SKM-1 treated with dmso at 0.1 percent for 144 hours (cell line): Measurements from ENCODE around the gene EIF4E2.
"Not testable (repeated sequence)": the region's sequence is repeated elsewhere in the genome, so short reads cannot be mapped to it uniquely, and the experiment has no call there.

Experiments
- DNase-seq: peaks from one replicate; lab custom pipeline; 2025; ENCODE audit not compliant: unreplicated experiment; lab: John Stamatoyannopoulos, UW

EIF4E2 gene

DNA sequence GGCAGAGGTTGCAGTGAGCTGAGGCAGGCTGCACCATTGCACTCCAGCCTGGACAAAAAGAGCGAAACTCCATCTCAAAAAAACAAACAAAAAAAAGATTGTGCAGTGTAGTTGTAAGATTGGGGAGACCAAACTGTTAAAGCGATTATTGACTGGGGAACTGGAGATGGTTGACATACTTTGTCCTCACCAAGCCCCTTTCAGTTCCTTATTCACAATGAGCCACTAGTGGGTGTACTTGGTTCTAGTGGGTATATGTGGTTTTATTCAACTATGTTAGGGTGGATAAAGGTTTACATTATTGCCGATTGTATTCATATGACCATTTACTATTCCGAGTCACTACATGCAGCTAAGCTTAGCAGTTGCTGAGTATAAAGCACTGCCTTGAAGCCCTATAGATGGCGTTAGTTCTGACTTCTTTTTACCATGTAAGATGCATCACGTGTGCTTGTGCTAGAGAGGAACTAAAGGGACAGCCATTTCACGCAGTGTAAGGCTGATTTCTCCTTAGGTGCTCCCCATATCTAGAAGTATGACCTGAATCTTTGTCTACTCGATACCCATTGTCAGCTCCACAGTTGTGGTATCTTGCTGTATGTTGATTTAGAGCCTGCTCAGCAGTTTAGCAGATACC, 12.1 kb downstream of the EIF4E2 start:
- DNase-seq, result no peak

DNA sequence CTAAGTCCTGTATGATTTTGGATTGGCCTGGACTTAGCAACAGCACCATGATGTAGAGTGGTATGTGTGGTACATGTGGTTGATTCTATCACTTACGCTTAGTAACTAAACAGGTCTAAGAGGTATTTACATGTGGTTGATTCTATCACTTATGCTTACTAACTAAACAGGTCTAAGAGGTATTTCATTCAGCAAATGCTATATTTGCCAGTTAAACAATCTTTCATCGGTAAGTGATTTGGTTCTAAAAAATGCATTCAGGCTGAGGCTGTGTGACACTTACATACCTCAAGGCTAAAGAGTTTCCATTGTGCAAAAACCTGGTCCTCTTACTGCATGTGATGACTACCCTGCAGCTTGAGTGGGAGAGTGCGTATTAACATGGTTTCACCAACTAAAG, 13.1 kb downstream of the EIF4E2 start:
- no peak for DNase-seq

DNA sequence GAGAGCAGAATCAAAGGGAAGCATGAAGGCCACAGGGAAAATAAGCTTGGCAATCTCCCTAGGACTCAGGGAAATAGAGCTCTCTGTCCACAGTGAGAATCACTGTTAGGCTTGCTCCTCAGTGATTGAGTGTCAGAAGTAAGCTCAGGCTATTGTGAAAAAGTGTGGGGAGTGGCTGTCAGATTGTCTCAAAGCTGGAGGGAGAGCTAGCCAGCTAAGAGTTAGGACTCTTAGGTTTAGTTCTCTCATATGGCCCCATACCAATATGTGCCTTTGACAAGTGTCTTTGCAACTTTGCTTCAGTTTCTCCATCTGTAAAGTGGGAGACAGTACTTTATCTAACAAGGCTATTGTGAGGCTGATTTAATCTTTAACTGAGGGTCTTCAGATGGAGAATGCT, 17.2 kb downstream of the EIF4E2 start:
- DNase-seq, result no peak

- no peak for DNase-seq
These were observed 17.7 kb downstream of the EIF4E2 start for GRCh38 chr2:232568161-232568560.

- DNase-seq, result no peak
These were observed 19.1 kb downstream of the EIF4E2 start for GRCh38 chr2:232569541-232569940.

- not testable (repeated sequence) for DNase-seq
These were observed 20.0 kb downstream of the EIF4E2 start for GRCh38 chr2:232570481-232570880.

DNA sequence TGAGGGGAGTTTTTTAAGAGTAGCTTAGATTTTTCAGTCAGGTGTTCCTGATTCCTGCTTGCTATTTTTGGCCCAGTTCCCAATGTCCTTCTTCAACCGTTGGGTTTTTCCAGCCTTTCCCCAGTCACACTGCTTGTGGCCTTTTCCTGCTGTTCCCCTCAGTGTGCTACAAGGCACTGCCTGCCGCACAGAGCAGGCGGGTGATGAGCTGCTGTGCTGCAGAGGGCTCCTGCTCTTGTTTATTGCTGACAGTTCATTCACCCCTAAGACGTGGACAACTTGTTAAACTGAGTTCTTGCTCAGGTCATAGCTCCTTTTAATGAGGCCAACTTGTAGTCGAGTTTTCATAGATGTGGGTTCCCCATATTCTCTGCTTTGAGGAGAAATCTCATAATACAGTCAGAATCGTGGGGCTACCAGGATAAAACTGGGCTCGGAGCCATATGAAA, 20.6 kb downstream of the EIF4E2 start:
- no peak for DNase-seq

- DNase-seq, result no peak
These were observed 22.6 kb downstream of the EIF4E2 start for GRCh38 chr2:232573042-232573441.

DNA sequence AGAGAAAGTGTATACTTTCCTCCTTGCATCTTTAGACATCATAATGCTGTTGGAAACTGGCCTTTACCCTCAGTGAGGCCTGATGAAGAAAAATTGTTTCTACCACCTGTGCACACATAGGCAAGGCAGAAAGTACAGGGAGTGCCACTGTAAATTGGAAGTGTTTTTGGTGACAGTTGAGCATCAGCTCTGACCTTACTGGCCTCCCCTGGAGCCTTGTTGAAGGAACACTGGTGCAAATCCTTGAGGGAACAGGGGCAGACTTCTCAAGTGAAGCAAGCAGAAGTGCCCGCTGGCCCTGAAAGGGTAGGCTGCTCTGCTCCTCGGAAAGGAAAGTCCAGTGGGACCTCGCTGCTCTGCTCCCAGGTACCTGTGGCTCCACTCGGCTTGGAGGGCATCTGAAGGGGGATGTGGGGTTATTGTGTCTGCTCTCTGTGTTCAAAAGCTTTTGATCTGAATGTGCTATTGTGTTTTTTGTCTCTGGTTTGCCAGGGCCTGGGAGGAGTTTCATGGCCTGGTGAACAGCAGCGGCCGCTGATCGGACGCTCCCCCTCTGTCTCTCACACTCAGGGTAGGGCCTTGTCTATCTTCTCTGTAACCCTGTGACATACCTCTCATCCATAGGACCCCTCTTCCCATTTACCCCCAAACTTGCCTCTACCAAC, 23.4 kb downstream of the EIF4E2 start:
- no peak for DNase-seq

DNA sequence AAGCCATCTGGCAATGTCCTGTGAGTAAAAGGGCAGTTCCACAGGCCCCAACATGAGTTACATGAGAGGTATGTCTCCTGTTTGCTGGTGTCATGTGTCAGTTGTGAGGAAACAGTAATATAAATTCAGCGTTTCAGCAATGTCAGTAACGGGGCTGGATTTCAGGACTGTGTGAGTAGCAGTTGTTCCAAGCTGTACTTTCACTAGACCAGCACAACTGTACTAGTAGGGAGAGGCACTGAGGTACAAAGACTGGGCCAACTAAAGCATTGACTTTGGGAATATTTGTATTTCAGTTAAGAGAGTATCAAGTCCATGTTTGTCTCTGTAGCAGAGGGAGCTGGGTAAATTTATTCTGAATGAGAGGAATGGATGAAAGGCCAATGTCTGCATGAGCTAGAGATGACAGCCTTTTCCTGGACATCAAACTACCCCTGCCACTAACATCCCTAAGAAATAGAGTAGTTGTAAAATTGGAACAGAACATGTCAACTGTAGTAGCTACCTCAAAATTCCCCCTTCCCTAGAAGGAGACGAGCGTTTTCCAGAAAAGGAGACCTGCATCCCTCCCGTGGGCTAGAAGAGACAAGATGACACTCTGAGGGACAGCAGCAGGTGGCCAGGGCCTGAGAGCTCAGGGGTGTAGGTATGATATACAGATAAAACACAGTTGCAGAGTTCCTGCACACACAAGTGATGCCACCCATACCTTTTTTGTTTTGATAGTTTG, 24.4 kb downstream of the EIF4E2 start:
- DNase-seq, result no peak

DNA sequence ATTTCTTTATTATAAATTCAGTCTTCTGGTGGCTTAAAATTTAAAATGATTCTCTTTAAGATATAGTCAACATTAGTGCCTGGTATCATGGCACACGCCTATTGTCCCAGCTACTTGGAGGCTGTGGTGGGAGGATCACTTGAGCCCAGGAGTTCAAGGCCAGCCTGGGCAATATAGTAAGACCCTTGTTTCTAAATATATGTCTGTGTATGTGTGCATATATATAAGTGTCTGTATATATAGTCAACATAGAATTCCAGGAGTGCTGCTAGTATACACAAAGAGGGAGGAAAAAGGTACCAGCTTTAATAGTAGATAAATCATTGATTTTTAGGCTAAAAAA, 24.9 kb downstream of the EIF4E2 start:
- DNase-seq, result no peak

GRCh38 chr2:232576995-232577394, 26.5 kb downstream of the EIF4E2 start:
- no peak for DNase-seq

DNA sequence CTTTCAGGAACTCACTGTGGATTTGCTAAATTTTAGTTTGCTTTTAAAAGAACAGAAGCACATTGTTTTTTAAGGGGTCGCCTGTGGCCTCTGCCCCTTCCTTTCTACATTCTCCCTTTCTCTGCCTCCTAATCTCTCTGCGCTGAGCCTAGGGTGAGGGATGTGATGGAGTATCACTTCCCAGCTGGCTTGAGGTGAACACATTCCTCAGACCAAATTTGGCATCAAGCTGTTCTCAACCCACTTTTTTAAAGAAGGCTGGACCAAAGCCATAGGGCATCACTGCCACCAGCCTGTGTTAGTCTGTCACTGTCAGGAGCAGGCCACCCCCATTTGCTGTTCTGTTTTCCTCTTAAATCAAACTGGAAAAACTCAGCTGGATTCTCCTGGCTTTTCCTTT, 27.4 kb downstream of the EIF4E2 start:
- no peak for DNase-seq

DNA sequence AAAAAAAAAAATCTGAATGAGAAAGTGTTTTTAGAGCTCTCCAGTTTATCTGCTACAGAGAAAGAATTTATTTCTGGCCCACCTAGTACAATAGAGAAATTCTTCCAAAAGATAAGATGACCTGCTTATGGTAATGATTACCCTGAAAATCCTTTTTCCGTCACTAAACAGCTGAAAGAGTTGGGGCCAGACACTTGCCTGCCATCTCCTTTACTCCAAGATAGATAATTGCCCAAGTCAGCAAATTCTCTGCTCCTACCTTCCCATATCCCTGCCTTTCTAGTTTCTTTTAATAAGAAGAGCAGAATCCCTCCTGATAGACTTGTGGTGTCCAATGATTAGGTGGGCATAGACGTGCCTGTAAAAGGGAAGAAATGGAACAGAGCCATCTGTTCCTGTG, 28.1 kb downstream of the EIF4E2 start:
- no peak for DNase-seq

DNA sequence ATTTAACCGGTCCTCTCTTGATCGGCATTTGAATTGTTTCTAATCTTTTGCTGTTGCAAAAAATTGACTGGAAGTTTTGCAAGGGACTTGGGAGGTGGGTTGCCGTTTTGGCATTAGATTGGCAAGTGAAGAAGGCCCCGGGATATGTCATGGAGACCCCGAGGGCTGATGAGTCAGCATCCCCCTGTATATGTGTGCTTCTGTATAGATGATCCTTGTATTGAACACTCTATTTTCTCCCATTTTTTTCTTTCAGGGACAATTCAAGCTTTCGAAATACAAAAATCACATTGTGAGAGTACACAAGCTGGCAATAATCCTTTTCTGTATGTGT, 30.1 kb downstream of the EIF4E2 start:
- no peak for DNase-seq

GRCh38 chr2:232581725-232582124, 31.2 kb downstream of the EIF4E2 start:
- no peak for DNase-seq

- DNase-seq, result no peak
These were observed 33.7 kb downstream of the EIF4E2 start for GRCh38 chr2:232584238-232584637.

- no peak for DNase-seq
These were observed 36.5 kb downstream of the EIF4E2 start for GRCh38 chr2:232586943-232587505.

- DNase-seq, result peak; percentile 7
These were observed 37.0 kb downstream of the EIF4E2 start for GRCh38 chr2:232587512-232587911.

- no peak for DNase-seq
These were observed 37.5 kb downstream of the EIF4E2 start for GRCh38 chr2:232588031-232588430.

DNA sequence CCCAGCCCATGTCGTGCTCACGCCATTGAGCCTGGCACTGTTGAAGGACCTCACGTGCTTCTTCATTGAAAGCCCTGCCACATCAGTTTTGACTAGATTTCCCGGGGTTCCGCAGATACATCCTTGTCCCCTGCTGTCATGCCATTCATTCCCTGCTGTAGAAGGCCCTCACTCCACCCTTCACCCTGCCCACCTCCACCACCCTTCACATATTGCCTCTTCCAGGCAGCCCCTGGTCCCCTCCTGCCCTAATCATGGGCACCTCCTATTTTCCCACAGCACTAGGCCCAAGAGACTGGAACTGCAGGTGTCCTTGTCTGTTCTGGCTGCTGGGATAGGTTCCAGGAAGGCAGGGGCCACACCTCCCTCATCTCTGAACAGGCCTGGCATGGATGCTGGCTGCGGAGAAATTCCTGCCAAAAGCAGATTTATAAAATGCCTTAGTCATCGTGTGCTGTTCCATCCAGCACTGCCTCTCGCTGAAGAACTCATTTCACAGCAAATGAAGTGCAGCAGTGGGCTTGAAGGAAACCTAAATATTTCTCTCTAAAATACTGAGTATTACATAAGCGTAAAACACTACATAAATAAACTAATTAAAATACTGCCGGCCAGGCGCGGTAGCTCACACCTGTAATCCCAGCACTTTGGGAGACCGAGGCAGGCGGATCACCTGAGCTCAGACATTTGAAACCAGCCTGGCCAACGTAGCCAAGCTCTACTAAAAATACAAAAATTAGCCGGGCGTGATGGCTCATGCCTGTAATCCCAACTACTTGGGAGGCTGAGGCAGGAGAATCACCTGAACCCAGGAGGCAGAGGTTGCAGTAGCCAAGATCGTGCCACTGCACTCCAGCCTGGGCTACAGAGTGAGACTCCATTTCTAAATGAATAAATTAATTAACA, 38.4 kb downstream of the EIF4E2 start:
- no peak for DNase-seq
